Memory B cell (primary cell): ENCODE measurements around the gene ARAP3.

ENCODE experiments used
- ATAC-seq: fragments of 150-1000 bp; cut with Tn5 transposase; 2 replicates; pipeline ENCODE4 v1.10.0; 2021; ENCODE audit warnings: low read depth, mild to moderate bottlenecking, moderate library complexity
- DNase-seq, 2 donors: peaks; one replicate each; pipeline ENCODE4 v3.0.0; 2022; ENCODE audit warnings: low spot score in 2 of 2
- H3K27ac Mint-ChIP-seq: one replicate; pipeline ENCODE4 v1.8.0; 2022; ENCODE audit warnings: mild to moderate bottlenecking, moderate library complexity, mixed read lengths
- H3K27me3 Mint-ChIP-seq: one replicate; pipeline ENCODE4 v1.8.0; 2022; ENCODE audit warnings: mixed read lengths
- H3K36me3 Mint-ChIP-seq: one replicate; pipeline ENCODE4 v1.8.0; 2022; ENCODE audit warnings: mild to moderate bottlenecking, mixed read lengths
- H3K4me1 Mint-ChIP-seq: one replicate; pipeline ENCODE4 v1.8.0; 2022; ENCODE audit warnings: mixed read lengths
- H3K4me3 Mint-ChIP-seq: one replicate; pipeline ENCODE4 v1.8.0; 2022; ENCODE audit warnings: mild to moderate bottlenecking, moderate library complexity, mixed read lengths
- H3K9me3 Mint-ChIP-seq: one replicate; pipeline ENCODE4 v1.8.0; 2022; ENCODE audit warnings: mixed read lengths

The ARAP3 gene

DNA sequence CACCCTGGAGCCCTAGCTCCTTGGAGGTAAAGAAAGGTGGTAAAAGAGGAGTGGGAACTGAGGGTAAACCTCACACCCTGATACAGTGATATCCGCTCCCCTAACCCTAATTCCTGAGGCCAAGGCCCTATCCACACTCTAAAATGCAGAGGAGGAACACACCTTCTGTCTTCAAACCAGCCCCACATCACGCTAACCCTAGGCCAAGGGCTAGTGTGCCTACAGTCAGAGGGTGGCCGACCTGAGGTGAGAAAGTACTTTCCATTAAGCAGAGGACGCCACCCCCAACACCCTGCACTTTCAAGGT, 46.0 kb downstream of the ARAP3 start:
- DNase-seq (no peak), ATAC-seq (no peak)
- Mint-ChIP-seq H3K4me3 (peak overlapping the region; percentile 94), H3K27me3 (no peaks in the 10 kb centered on the region), H3K36me3 (peaks cover 11% of the 10 kb centered on the region), H3K27ac (peak overlapping the region; percentile 74), H3K4me1 (peaks cover 29% of the 10 kb centered on the region), H3K9me3 (no peaks in the 10 kb centered on the region)

DNA sequence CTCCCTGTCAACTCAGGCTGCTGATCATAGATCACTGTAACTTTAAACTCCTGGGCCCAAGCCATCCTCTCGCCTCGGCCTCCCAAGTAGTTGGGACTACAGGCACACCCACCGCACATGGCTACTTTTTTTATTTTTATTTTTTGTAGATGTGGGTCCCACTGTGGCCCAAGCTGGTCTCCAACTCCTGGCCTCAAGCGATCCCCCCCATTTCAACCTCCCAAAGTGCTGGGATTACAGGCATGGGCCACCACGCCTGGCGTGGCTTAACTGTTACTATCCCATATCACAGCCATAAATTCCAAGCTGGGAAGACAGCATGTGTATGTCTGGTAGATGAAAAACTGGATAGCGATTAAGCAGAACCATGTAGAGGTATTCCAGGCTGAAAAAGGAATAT, 46.4 kb downstream of the ARAP3 start:
- Mint-ChIP-seq H3K36me3 (peaks cover 7% of the 10 kb centered on the region), H3K9me3 (no peaks in the 10 kb centered on the region), H3K27me3 (no peaks in the 10 kb centered on the region), H3K4me1 (peaks cover 29% of the 10 kb centered on the region), H3K27ac (peak overlapping the region; percentile 74), H3K4me3 (peak overlapping the region; percentile 94)
- DNase-seq = no peak
- ATAC-seq = no peak

DNA sequence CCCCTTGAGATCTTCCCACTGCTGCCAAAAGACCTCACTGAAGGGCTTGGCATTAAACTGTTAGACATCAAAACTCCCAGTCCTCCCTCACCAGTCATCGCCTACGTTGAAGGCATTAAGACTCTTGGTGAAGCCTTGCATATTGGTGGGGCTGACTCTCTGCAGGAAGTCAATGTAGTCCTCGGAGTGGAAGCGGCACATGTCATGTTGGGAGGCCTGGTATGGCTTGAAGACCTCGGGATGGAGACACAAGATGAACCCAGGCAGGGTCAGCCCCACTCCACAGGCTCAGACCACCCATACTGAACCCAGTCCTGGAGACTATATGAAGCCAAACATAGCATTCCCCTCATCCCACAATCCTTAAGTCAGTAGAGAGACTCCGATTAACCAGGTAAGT, 47.3 kb downstream of the ARAP3 start:
- Mint-ChIP-seq H3K27ac (peak overlapping the region; percentile 5), H3K36me3 (peaks cover 7% of the 10 kb centered on the region), H3K27me3 (no peaks in the 10 kb centered on the region), H3K9me3 (no peaks in the 10 kb centered on the region), H3K4me1 (peaks cover 29% of the 10 kb centered on the region), H3K4me3 (peak overlapping the region; percentile 94)
- no peak for ATAC-seq
- no peak for DNase-seq

DNA sequence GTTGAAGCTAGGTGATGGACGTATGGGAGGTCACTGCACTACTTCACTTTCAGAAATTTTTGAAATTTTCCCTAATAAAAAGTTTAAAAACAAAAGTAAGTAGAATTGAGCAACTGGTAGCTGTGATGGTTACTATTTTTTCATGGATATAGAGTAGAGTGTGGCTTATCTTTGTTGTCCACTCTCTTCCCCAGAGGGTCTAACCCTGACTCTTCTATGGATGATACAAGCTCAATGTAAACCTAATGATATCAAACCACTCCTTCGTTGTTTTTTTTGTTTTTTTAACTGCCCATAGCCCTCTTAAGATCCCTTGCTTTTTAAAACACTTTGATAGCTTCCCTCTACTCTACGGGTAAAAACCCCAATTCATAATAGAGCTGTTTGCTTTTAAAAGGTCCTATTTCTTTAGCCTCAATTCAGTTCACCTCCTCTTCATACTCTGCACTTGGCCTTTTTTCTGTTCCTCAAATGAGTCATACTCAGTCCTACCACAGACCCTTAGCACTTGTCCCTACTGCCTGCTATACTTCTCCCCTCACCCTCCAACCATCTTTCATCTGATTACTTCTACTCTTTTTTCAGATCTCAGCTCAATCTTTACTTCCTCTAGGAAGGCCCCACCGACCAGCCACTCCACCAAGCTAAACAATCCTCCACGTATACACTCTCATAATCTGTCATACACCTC, 48.0 kb downstream of the ARAP3 start:
- Mint-ChIP-seq H3K4me3 (peak overlapping the region; percentile 10), H3K36me3 (peaks cover 10% of the 10 kb centered on the region), H3K27ac (peak overlapping the region; percentile 5), H3K4me1 (peaks cover 29% of the 10 kb centered on the region), H3K27me3 (no peaks in the 10 kb centered on the region), H3K9me3 (no peaks in the 10 kb centered on the region)
- DNase-seq (no peak), ATAC-seq (no peak)

DNA sequence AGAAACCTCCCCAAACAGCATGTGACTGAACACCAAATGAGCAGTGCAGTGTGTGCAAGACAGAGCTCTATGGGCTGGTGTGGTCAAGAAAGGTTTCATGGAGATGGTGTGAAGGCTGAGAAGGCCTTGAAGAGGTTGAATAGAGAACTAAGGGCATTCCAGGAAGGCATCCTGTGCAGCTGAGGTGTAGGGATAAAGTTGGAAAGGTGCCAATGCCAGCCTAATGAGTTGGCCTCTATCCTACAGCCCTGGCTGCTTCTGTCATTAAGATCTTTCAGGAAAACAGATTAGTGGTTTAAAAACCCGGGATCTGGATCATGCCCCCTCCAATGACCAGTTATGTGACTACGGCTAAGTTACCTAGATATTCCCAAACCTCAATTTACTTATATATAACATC, 49.4 kb downstream of the ARAP3 start:
- no peak for DNase-seq
- Mint-ChIP-seq H3K27ac (no peak overlapping the region), H3K36me3 (peaks cover 21% of the 10 kb centered on the region), H3K4me3 (no peak overlapping the region), H3K27me3 (no peaks in the 10 kb centered on the region), H3K4me1 (peaks cover 24% of the 10 kb centered on the region), H3K9me3 (no peaks in the 10 kb centered on the region)
- no peak for ATAC-seq

DNA sequence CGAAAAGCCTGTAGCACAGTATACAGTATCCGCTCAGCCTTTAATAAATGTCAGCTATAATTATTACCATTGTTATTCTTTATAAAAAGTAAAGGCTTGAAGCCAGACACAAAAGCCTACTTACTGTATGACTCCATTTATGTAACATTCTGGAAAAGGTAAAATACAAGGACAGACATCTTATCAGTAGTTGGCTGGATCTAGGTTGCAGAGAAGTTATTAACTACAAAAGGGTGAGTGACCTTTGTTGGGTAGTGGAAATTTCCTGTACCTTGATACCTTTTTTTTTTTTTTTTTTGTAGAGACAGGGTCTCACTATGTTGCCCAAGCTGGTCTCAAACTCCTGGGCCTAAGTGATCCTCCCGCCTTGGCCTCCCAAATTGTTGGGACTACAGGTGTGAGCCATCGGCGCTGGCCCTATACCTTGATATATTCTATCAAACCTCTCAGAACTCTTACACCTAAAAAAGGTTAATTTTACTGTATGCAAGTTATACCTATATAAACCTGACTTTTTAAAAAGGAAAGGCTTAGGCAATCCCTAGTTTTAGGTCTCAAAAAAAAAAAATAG, 51.4 kb downstream of the ARAP3 start:
- no peak overlapping the region for H3K4me3 Mint-ChIP-seq
- ATAC-seq = no peak
- no peaks in the 10 kb centered on the region for H3K27me3 Mint-ChIP-seq
- no peaks in the 10 kb centered on the region for H3K9me3 Mint-ChIP-seq
- H3K27ac Mint-ChIP-seq = no peak overlapping the region
- DNase-seq = no peak
- peaks cover 18% of the 10 kb centered on the region for H3K4me1 Mint-ChIP-seq
- peaks cover 30% of the 10 kb centered on the region for H3K36me3 Mint-ChIP-seq

DNA sequence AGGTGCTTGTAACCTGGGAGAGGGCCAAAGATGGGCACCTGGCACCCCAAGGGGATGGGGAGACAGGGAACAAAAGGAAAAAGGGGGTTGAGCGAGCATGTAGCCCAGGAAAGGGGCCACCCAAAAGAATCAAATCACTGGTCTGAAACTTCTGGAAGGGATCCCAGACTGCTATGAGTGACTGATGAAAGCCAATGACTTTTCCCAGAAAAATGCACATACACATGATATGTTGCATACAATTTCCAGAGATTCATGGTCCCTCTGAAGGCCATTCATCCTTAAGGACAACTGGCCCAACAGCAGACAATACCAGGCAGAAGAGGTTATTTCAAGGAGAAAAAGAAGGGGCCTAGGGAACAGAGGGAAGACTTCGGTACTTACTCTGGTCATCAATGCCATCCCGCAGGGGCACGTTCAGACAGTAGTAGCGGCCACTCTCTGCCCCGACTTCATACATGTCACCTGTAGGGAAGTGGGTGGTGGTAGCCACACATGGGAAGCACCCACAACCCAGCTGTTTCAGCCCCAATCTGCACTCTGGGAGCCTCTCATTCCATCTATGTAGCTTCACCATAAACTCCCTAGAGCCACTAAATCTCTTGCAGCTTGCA, 53.7 kb downstream of the ARAP3 start:
- ATAC-seq = no peak
- no peak overlapping the region for H3K4me3 Mint-ChIP-seq

DNA sequence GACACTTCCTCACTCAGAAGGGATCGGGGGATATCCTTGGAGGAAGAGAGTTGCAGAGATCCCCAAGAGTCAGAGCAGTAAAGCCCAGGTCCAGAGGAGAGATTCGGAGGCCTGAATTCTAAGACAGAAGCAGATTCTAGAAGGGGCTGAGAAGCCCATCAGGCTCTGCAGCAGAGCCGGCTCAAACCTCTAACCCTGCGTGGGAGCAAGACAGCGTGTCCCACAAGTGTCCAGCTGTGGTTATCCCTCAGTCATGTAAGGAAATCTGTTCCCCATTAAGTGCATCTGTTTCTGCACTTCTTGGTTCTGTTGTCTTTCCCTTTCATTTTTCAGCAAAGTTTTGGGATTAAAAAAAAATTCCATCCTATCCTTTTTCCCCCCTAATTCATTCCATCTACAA, 58.4 kb downstream of the ARAP3 start:
- Mint-ChIP-seq H3K27ac (peak overlapping the region; percentile 79), H3K9me3 (no peaks in the 10 kb centered on the region), H3K27me3 (no peaks in the 10 kb centered on the region), H3K4me1 (peaks cover 20% of the 10 kb centered on the region), H3K4me3 (peak overlapping the region; percentile 67), H3K36me3 (peaks cover 37% of the 10 kb centered on the region)
- DNase-seq (no peak), ATAC-seq (no peak)

More for the DNA sequence above, 53.7 kb downstream of the ARAP3 start:
- Mint-ChIP-seq H3K4me1 (peaks cover 10% of the 10 kb centered on the region), H3K36me3 (peaks cover 37% of the 10 kb centered on the region), H3K9me3 (no peaks in the 10 kb centered on the region), H3K27ac (peak overlapping the region; percentile 72), H3K27me3 (no peaks in the 10 kb centered on the region)
- DNase-seq = no peak

DNA sequence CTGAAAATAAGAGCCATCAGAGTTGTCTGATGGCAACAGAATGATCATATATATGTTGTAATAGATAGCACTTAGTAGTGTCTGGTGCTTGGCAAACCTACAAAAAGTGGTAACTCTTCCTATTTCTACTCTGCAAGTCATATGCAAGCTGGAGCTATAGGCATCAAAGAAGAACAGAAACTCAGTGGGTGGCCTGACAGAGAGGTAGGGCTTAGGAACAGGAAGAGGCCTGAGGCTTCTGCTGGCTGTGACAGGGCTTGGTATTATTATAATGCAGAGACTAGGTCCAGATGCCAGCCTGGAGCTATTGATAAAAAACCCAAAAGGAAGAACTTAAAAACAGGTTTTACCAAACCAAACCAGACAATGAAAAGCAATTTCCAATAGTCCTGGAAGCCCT, 58.8 kb downstream of the ARAP3 start:
- peaks cover 35% of the 10 kb centered on the region for H3K36me3 Mint-ChIP-seq

DNA sequence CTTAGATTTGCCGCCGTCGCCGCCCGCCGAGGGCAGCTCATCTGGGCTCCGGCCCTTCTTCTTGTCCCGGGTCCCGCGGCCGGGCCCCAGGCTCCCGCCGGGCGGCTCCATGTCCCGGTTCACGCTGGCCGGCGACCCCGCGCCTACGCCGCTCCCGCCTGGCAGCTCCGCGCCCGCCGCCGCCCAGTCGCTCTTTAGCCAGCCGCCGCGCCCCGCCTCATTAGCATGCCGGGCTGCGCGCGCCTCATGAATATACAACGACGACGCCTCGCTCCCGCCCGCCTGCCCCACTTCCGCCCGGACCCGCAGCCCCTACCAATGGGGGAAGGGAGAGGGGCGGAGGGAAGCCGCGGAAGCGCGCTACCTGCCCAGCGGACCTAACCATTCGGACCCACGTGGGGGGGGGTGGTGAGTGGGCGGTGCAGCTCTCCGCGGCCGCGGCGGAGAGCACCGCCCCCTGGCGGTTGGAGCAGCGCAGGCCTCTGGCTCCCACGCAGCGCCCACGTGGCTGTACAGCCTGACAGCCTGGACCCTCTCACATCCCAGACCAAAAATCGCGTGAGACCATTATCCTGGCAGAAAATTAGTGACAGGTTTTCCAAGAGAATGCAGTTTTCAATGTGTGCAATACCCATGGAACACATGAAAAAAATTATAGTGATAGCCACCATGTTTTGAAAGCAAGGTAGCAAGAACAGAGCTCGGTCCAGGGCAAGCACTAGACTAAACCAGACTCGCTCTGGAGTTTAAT, 63.1 kb downstream of the ARAP3 start, which contains the start of gene DIAPH1:
Gene DIAPH1, minus strand, starts transcription at position 197 of the 751 bp plus-strand sequence. Its CDS starts 86 bp downstream, at position 111.
- Mint-ChIP-seq H3K27me3 (no peaks in the 10 kb centered on the region), H3K4me3 (peak within 1 kb of the TSS; percentile 97), H3K36me3 (peaks cover 17% of the 10 kb centered on the region), H3K4me1 (peaks cover 49% of the 10 kb centered on the region), H3K27ac (peak within 1 kb of the TSS; percentile 97), H3K9me3 (no peaks in the 10 kb centered on the region)
- DNase-seq = peak; percentile 92 to 96
- peak; percentile 87 for ATAC-seq

More for the DNA sequence above, 58.8 kb downstream of the ARAP3 start:
- ATAC-seq (peak; percentile 52), DNase-seq (peak; percentile 30 to 44)
- H3K27me3 Mint-ChIP-seq = no peaks in the 10 kb centered on the region
- H3K27ac Mint-ChIP-seq = peak overlapping the region; percentile 79
- peak overlapping the region; percentile 67 for H3K4me3 Mint-ChIP-seq
- peaks cover 21% of the 10 kb centered on the region for H3K4me1 Mint-ChIP-seq
- H3K9me3 Mint-ChIP-seq = no peaks in the 10 kb centered on the region

DNA sequence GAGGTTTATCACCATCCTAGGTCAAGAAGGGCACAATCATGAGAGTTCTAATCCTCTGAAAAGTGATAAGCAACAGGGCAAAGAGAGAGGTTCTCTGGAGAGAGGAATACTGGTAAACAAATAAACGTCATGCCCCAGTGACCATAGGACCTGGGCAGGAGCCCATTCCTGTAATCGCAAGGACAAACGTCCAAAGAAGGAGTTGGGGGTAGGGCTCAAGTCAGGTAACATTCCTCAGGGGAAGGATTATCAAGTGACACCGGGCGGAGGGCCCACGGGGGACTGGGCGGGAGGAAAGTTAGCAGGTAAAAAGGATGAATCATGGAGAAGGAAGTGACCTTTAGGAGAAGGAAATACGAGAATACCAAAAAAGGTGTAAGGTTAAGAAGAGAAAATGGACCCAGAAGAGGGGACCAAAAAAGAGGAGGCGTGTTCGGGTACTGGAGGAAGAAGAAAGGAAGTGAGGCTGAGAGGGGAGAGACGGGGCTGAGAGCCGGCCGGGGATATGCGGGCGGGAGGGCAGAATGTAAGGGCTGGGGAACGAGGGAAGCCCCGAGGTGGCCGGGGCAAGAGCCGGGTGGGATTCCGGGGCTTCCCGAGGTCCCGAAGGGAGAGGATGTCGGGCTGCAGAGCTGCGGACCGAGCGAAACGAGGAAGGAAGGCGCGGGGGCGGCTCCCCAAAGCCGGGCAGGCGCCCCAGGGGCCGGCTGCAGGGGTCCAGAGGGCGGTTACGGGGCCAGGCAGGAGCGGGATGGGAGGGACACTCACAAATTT, 63.8 kb downstream of the ARAP3 start:
- ATAC-seq (peak; percentile 30), DNase-seq (peak in 1 of 2 donors; percentile 48)
- Mint-ChIP-seq H3K27ac (peak overlapping the region; percentile 97), H3K27me3 (no peaks in the 10 kb centered on the region), H3K9me3 (no peaks in the 10 kb centered on the region), H3K4me1 (peaks cover 47% of the 10 kb centered on the region), H3K4me3 (peak overlapping the region; percentile 97), H3K36me3 (peaks cover 14% of the 10 kb centered on the region)

DNA sequence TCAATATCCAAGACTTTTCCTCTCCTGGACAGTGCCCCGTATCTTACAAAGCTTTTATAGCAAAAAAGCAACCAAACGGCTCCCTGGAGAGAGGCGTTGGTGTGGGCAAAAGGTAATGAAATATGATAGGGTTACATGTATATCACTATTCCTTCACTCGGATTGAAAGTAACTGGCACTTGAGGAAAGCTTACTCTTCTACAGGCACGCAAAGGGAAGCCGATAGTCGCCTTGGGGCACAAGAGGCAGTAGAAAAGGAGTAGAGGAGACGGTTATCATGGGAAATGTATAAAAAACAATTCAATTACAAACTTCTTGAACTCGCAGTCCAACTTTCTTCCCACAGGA, 64.4 kb downstream of the ARAP3 start:
- H3K27me3 Mint-ChIP-seq = no peaks in the 10 kb centered on the region
- H3K9me3 Mint-ChIP-seq = no peaks in the 10 kb centered on the region
- no peak for ATAC-seq
- H3K4me3 Mint-ChIP-seq = peak overlapping the region; percentile 97
- peaks cover 11% of the 10 kb centered on the region for H3K36me3 Mint-ChIP-seq
- peaks cover 49% of the 10 kb centered on the region for H3K4me1 Mint-ChIP-seq
- no peak for DNase-seq
- peak overlapping the region; percentile 97 for H3K27ac Mint-ChIP-seq

DNA sequence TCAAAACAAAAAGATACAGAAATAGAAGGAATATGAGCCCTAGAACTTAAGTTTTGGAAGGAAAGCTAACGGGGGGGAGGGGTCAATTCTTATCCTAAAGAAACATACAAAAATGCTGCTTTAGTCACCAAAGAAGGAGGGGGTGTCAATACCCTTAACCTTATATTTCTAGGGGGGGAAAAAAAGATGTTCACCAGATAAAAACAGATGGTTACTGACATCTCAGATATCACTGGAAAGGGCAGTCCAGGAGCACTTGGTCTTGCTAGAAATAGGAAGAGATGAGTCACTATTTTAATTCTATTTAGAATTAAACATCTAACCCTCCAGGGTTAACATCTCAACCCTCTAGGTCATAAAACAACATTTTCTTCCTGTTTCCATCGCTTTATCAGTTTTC, 64.9 kb downstream of the ARAP3 start:
- peak overlapping the region; percentile 97 for H3K27ac Mint-ChIP-seq
- DNase-seq (no peak), ATAC-seq (no peak)
- peak overlapping the region; percentile 97 for H3K4me3 Mint-ChIP-seq
- no peaks in the 10 kb centered on the region for H3K9me3 Mint-ChIP-seq
- H3K27me3 Mint-ChIP-seq = no peaks in the 10 kb centered on the region
- peaks cover 11% of the 10 kb centered on the region for H3K36me3 Mint-ChIP-seq
- H3K4me1 Mint-ChIP-seq = peaks cover 53% of the 10 kb centered on the region
